Spleen (tissue), 7 donors: Measurements from ENCODE around the gene UNC13C.

Source experiments
- POLR2AphosphoS5 ChIP-seq, 3 donors: sonication (generic); formaldehyde crosslinking; IDR thresholded peaks; one replicate each; pipeline ENCODE4 v1.5.1; 2017; ENCODE audit warnings: antibody characterized with exemption in 3 of 3
- TF ChIP-seq, protein P1 (sequence below), 11 experiments: fragments of 200-600 bp in 7 of 11; fragments of 450-650 bp in 4 of 11; sonication (generic) in 4 of 11; IDR thresholded peaks in 8 of 11; conservative IDR thresholded peaks in 3 of 11; 1 replicate in 7 of 11; 2 replicates in 4 of 11; pipeline versions ENCODE4 v1.4.0 to v1.8.0; 2016 to 2021; ENCODE audit warnings: antibody characterized with exemption in 11 of 11, inconsistent platforms in 4 of 11, mild to moderate bottlenecking in 1 of 11
- donor health status: DM: no; HTN: no; CAD: no; lungs with moderate emphysema.
- donor health status: DM: no; HTN: no; CAD: no.
- donor health status: DM: no; HTN: no; CAD: no.

- TF ChIP-seq, protein P1, sequence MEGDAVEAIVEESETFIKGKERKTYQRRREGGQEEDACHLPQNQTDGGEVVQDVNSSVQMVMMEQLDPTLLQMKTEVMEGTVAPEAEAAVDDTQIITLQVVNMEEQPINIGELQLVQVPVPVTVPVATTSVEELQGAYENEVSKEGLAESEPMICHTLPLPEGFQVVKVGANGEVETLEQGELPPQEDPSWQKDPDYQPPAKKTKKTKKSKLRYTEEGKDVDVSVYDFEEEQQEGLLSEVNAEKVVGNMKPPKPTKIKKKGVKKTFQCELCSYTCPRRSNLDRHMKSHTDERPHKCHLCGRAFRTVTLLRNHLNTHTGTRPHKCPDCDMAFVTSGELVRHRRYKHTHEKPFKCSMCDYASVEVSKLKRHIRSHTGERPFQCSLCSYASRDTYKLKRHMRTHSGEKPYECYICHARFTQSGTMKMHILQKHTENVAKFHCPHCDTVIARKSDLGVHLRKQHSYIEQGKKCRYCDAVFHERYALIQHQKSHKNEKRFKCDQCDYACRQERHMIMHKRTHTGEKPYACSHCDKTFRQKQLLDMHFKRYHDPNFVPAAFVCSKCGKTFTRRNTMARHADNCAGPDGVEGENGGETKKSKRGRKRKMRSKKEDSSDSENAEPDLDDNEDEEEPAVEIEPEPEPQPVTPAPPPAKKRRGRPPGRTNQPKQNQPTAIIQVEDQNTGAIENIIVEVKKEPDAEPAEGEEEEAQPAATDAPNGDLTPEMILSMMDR (IDR thresholded peaks at IDR 0.05 in 8 of 11, conservative IDR thresholded peaks at IDR 0.05 in 3 of 11), result no peak
- no peak for TF ChIP-seq POLR2AphosphoS5 (IDR thresholded peaks at IDR 0.05)
Measured at GRCh38 chr15:54580643-54581042, 602.4 kb downstream of the UNC13C start.
